ENCODE data around the gene PRAC2. TPM values are rescaled to one million over a fixed set of nuclear protein-coding genes. Genes with fewer than 3 reads are reported as not detected.

The PRAC2 gene
- total and polyA plus RNA-seq, 2 experiments from 2014 or later: not detected

DNA sequence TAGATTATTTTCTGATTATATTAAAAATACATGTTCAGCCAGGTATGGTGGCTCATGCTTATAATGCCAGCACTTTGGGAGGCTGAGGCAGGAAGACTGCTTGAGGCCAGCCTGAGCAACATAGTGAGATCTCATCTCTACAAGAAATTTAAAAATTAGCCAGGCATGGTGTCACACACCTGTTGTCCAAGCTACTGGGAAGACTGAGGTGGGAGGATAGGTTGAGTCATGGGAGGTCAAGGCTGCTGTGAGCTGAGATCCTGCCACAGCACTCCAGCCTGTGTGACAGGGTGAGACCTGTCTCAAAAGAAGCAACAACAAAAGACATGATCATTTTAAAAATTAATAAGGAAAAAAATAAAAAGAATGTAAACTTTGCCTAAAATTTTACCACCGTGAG lies 41.4 kb upstream of the PRAC2 start:
- DNase-seq: no peak
- no peaks in the 10 kb centered on the region for H3K79me2 ChIP-seq (ENCODE audit: insufficient read depth)
- WGBS, 2 experiments (ENCODE audit: low coverage in 1 of 2, low lambda C conversion rate in 2 of 2, missing lambda C conversion rate in 2 of 2): 62 to 77% methylated on average over 1 of the region's 1 CpG
- no peaks in the 10 kb centered on the region for H3K36me3 ChIP-seq (ENCODE audit: low read depth)
- H3K4me3 ChIP-seq: no peak overlapping the region
- no peak overlapping the region for H2AFZ ChIP-seq
- no peak overlapping the region for H3K4me2 ChIP-seq (ENCODE audit: unreplicated experiment)
- in situ Hi-C loops (cut with MboI): loop anchor here (10.0 kb wide), 1 partner anchor 363 kb away; no protein-coding TSS in a partner anchor
- no peak overlapping the region for H3K9ac ChIP-seq
- TF ChIP-seq EZH2phosphoT487 (IDR thresholded peaks at IDR 0.05; ENCODE audit: insufficient read depth, low read depth): no peak
- TF ChIP-seq EZH2 (IDR thresholded peaks at IDR 0.05; ENCODE audit: insufficient read depth, poor library complexity, severe bottlenecking): no peak
- H3K9me2 ChIP-seq (ENCODE audit: insufficient read depth): no peaks in the 10 kb centered on the region
- H3F3A ChIP-seq (ENCODE audit: insufficient read depth): no peaks in the 10 kb centered on the region
- H3K27ac ChIP-seq: no peak overlapping the region
- no peaks in the 10 kb centered on the region for H3K9me3 ChIP-seq (ENCODE audit: low read depth)
- no peaks in the 10 kb centered on the region for H4K20me1 ChIP-seq (ENCODE audit: insufficient read depth)
- peaks cover 56% of the 10 kb centered on the region for H3K27me3 ChIP-seq (replicated peaks; ENCODE audit: insufficient read depth)
- H3K4me1 ChIP-seq (ENCODE audit: insufficient read depth): no peaks in the 10 kb centered on the region

DNA sequence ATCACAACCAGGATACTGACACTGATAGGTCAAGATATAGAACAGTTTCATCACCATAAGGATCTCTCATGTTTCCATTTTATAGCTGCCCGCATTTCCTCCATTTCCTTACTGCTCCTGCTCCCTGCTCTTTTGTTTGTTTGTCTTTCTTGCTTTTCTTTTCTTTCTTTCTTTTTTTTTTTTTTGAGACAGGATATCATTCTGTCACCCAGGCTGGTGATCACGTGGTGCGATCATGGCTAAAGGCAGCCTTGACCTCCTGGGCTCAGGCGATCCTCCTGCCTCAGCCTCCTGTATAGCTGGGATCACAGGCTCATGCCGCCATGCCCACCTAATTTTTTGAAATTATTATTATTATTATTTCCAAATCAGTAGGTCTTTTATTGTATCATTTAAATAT lies 32.3 kb upstream of the PRAC2 start:
- Histone ChIP-seq H3K9ac (no peak overlapping the region), H3K36me3 (ENCODE audit: low read depth) (no peaks in the 10 kb centered on the region), H3K27me3 (replicated peaks; ENCODE audit: insufficient read depth) (peaks cover 48% of the 10 kb centered on the region), H3K9me3 (ENCODE audit: low read depth) (no peaks in the 10 kb centered on the region), H3K4me2 (ENCODE audit: unreplicated experiment) (no peak overlapping the region), H3K4me3 (no peak overlapping the region), H4K20me1 (ENCODE audit: insufficient read depth) (no peaks in the 10 kb centered on the region), H3F3A (ENCODE audit: insufficient read depth) (no peaks in the 10 kb centered on the region), H3K79me2 (ENCODE audit: insufficient read depth) (no peaks in the 10 kb centered on the region), H3K4me1 (ENCODE audit: insufficient read depth) (no peaks in the 10 kb centered on the region), H2AFZ (no peak overlapping the region), H3K9me2 (ENCODE audit: insufficient read depth) (no peaks in the 10 kb centered on the region), H3K27ac (no peak overlapping the region)
- in situ Hi-C loops (cut with MboI): no loop called here
- no peak for DNase-seq
- TF ChIP-seq EZH2 (IDR thresholded peaks at IDR 0.05; ENCODE audit: insufficient read depth, poor library complexity, severe bottlenecking) (no peak), EZH2phosphoT487 (IDR thresholded peaks at IDR 0.05; ENCODE audit: insufficient read depth, low read depth) (no peak)
- 69 to 77% methylated on average over 5 of the region's 5 CpGs for WGBS, 2 experiments (ENCODE audit: low coverage in 1 of 2, low lambda C conversion rate in 2 of 2, missing lambda C conversion rate in 2 of 2)

- no peak overlapping the region for H2AFZ ChIP-seq
- H3K27ac ChIP-seq: no peak overlapping the region
- H3F3A ChIP-seq (ENCODE audit: insufficient read depth): no peaks in the 10 kb centered on the region
- peaks cover 56% of the 10 kb centered on the region for H3K27me3 ChIP-seq (replicated peaks; ENCODE audit: insufficient read depth)
- H3K36me3 ChIP-seq (ENCODE audit: low read depth): no peaks in the 10 kb centered on the region
- H4K20me1 ChIP-seq (ENCODE audit: insufficient read depth): no peaks in the 10 kb centered on the region
- no peaks in the 10 kb centered on the region for H3K9me3 ChIP-seq (ENCODE audit: low read depth)
- no peak for DNase-seq
- H3K9me2 ChIP-seq (ENCODE audit: insufficient read depth): no peaks in the 10 kb centered on the region
- no peak overlapping the region for H3K4me2 ChIP-seq (ENCODE audit: unreplicated experiment)
- no peak overlapping the region for H3K9ac ChIP-seq
- no peaks in the 10 kb centered on the region for H3K79me2 ChIP-seq (ENCODE audit: insufficient read depth)
- in situ Hi-C loops (cut with MboI): no loop called here
- 61 to 63% methylated on average over 1 of the region's 1 CpG for WGBS, 2 experiments (ENCODE audit: low coverage in 1 of 2, low lambda C conversion rate in 2 of 2, missing lambda C conversion rate in 2 of 2)
- H3K4me1 ChIP-seq (ENCODE audit: insufficient read depth): no peaks in the 10 kb centered on the region
- TF ChIP-seq EZH2phosphoT487 (IDR thresholded peaks at IDR 0.05; ENCODE audit: insufficient read depth, low read depth): no peak
- no peak for TF ChIP-seq EZH2 (IDR thresholded peaks at IDR 0.05; ENCODE audit: insufficient read depth, poor library complexity, severe bottlenecking)
- H3K4me3 ChIP-seq: no peak overlapping the region
Measured at GRCh38 chr17:48692049-48692448, 30.9 kb upstream of the PRAC2 start.

- H3K9ac ChIP-seq: no peak overlapping the region
- H3K79me2 ChIP-seq (ENCODE audit: insufficient read depth): no peaks in the 10 kb centered on the region
- TF ChIP-seq EZH2 (IDR thresholded peaks at IDR 0.05; ENCODE audit: insufficient read depth, poor library complexity, severe bottlenecking): no peak
- WGBS, 2 experiments (ENCODE audit: low coverage in 1 of 2, low lambda C conversion rate in 2 of 2, missing lambda C conversion rate in 2 of 2): 28 to 55% methylated on average over 1 of the region's 1 CpG
- DNase-seq: no peak
- H3K36me3 ChIP-seq (ENCODE audit: low read depth): no peaks in the 10 kb centered on the region
- H3K4me1 ChIP-seq (ENCODE audit: insufficient read depth): no peaks in the 10 kb centered on the region
- no peak overlapping the region for H2AFZ ChIP-seq
- no peaks in the 10 kb centered on the region for H3K9me2 ChIP-seq (ENCODE audit: insufficient read depth)
- H3K27ac ChIP-seq: no peak overlapping the region
- no peak overlapping the region for H3K4me2 ChIP-seq (ENCODE audit: unreplicated experiment)
- no peaks in the 10 kb centered on the region for H3F3A ChIP-seq (ENCODE audit: insufficient read depth)
- no peak overlapping the region for H3K4me3 ChIP-seq
- H4K20me1 ChIP-seq (ENCODE audit: insufficient read depth): no peaks in the 10 kb centered on the region
- in situ Hi-C loops (cut with MboI): no loop called here
- H3K27me3 ChIP-seq (replicated peaks; ENCODE audit: insufficient read depth): peaks cover 58% of the 10 kb centered on the region
- H3K9me3 ChIP-seq (ENCODE audit: low read depth): no peaks in the 10 kb centered on the region
Measured at GRCh38 chr17:48693178-48693577, 29.8 kb upstream of the PRAC2 start.

All from GM23248 (cell line).